Activated CD4-positive, CD25-positive, alpha-beta regulatory T cell (primary cell): ENCODE measurements around the gene TRAK2.
"Not testable (repeated sequence)": the region's sequence is repeated elsewhere in the genome, so short reads cannot be mapped to it uniquely, and the experiment has no call there.

Experiments used
- DNase-seq, 4 experiments: peaks; one replicate each; lab custom pipeline; 2025; lab: John Stamatoyannopoulos, UW

TRAK2 gene

DNA sequence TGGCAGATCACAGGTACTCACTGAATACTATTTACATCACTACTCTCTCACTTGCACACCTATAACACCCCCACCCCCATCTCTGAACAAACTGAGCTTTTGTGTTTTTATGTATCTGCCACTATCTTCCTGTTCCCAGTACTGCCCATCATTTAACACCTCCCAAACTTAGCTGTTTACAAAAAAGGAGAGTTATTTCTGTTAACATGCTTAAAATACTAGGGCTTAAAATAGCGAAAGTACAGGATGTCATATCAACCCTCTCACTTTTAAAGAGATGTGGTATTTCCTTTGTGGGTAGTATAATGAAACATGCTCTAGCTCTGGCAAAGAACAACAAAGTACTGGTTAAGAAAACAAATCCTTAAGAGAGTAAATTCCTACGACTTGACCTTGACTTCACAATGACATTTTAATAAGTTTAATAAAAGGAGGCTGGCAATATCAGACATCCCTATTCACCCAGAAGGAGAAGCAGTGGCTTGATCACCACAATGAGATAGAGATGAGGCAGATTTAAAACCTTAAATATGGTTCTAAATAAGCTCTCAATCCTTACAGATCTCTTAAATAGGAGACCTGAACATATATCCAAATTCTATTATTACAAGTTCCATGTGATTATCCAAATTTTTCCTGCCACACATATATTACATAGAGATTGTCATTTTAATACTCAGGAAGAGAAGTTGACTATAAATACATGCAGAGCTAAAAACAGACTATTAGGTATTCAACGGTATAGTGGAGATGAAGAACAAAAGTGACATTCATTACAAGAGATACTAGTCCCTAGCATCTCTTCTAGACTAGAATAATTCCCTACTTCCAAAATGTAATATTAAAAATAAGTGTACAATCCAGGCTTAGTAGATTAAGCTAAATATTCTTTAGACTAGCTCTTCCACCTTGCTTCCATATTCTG is 36.9 kb downstream of the TRAK2 start:
- DNase-seq, result no peak

DNA sequence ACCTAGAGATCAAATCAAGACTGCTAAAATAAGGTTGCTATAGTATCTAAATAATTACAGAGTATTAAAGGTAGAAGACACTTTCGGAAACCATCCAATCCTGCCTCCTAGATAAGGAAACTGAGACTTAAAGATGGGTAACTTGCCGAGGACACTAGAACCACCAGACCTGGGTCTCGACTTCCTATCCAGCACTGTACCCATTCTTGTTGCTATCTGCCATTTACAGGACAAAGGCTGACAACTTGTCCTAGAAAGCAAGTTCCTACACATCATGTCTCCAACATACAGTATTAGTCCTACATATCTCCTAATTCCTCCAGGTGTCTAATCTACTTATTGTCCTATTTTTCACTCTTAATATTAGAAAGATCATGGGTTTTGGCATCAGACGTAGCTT is 37.7 kb downstream of the TRAK2 start:
- no peak for DNase-seq

DNA sequence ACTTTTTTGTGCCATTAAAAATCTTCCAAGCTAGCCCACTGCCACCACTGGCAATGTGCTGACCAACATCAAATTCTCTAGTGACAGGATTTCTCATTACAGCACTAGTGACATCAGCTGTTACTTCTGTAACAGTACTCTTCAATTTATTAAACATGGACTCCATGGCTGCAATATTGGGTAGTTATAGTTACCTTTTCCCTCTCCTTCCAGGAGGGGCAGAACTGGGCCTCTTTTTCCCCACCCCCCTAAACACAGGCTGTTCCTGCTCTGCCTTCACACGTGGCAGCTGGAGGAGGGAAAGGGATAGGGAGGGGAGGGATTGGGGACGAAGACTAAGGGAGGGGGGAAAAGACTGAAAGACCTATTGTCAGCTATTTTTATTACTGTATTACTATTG is 38.1 kb downstream of the TRAK2 start:
- DNase-seq, result no peak

DNA sequence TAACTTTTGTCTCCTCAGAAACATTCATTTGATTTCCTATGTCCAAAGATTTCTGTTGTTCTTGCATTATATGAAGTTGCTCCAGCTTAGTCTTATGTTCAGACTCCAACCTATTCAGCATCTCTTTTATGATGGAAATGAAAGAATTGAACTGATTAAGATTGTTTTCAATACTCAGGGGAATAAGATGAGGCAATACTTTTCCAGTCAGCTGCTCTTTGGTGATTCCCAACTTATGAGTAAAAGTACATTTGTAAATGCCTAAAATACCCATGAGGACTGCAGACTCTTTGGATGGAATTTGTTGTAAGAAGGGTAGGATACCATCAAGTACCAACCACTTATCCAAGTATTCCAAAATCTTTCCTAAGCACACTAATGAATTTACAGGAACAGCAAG is 39.8 kb downstream of the TRAK2 start:
- no peak for DNase-seq

DNA sequence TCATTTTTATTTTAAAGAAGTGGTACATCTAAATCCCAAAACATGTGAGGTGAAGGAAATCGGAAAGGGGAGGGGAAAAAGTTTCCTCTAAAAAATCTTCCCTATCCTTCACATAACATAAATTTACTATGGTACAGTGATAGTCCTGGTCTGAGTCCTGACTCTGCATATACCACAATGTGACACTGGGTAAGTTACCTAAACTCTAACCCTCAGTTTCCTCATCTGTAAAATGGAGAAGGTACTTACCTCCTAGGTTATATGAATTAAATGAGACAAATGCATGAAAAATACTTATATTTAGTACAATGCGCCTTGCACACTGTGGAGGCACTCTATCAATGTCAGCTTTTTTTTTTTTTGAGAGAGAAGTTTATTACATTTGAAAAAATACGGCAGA is 42.3 kb downstream of the TRAK2 start:
- DNase-seq, result no peak

DNA sequence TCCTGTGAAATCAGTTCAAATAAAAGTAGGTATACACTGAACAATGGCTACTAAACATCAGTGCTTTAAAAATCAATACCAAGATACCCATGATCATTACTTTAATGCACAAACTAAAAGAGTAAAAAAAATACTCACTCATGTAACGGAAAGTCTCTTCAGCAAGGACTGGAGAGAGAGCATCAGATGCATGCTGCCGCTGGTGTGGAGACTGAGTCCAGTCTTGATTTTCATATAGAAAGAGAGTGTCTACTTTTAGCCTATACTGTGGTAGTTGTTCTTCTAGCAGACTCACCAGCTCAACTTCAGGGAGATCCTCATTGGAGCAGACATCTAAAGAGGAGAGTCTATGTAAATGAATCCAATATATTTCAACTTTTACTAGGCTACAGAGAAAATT is 44.0 kb downstream of the TRAK2 start:
- no peak for DNase-seq

DNA sequence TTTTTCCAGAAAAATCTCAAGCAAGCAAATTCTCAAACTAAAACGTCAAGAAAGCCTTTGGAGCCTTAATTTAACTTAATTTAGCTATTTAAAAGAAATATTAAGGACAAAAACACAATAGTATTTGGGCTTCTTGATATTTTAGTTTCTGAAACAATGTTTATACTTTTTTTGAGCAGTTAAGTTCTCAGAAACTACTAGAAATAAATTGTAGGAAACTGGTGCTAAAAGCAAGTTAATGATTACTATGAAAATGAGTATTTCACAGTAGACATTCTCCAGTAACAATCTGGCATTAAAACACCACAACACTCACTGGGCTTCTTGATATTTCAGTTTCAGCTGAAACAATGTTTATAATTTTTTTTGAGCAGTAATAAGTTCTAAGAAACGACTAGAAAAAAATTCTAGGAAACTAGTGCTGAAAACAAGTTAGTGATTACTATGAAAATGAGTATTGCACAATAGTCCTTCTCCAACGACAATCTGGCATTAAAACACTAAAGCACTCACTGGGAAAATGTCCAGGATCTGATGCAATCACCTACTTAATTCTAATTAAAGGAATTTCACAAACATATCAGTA is 45.1 kb downstream of the TRAK2 start:
- no peak for DNase-seq

DNA sequence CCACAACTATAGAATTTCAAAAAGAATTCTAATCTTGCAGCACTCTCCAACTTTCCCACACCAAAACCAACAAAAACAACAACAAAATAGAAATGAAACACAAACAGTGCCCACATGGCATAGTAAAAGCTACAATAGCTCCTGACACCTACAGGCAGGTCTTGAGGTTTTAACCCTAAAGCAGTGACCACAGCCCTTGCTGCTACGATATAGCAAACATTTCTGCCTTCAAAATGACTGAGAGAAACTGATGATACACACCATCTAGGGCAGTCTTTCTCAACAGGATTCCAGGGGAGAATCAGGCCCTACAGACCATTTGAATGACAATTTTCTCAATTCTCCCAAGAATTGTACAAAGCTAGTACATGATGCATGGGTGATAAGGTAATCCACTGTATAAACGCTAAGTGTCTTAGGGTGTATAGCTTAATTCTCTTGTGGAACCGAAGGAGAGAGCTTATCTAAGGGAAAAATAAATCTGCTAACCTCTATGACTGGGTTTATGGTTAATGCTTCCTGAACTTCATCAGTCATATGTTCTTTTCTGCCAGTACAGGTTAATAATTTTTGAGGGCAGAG is 46.5 kb downstream of the TRAK2 start:
- DNase-seq, result no peak

DNA sequence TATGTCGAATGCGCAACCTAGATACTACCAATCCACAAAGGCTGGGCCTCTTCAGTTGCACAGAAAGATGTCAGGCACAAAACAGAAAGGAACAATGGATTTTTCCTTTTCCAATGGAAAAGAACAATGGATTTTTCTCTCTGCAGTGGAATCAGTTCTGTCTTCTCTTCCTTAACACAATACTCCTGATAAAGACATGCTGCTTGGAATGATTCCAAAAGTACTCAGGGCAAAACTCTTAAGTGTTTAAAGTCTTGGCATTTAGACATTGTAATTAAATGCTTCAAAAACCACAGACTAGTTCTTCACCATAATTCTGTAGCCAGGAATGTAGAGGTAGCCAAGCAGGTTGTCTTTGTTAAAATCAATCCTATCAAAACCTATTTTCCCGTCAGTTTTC is 47.4 kb downstream of the TRAK2 start:
- no peak for DNase-seq

DNA sequence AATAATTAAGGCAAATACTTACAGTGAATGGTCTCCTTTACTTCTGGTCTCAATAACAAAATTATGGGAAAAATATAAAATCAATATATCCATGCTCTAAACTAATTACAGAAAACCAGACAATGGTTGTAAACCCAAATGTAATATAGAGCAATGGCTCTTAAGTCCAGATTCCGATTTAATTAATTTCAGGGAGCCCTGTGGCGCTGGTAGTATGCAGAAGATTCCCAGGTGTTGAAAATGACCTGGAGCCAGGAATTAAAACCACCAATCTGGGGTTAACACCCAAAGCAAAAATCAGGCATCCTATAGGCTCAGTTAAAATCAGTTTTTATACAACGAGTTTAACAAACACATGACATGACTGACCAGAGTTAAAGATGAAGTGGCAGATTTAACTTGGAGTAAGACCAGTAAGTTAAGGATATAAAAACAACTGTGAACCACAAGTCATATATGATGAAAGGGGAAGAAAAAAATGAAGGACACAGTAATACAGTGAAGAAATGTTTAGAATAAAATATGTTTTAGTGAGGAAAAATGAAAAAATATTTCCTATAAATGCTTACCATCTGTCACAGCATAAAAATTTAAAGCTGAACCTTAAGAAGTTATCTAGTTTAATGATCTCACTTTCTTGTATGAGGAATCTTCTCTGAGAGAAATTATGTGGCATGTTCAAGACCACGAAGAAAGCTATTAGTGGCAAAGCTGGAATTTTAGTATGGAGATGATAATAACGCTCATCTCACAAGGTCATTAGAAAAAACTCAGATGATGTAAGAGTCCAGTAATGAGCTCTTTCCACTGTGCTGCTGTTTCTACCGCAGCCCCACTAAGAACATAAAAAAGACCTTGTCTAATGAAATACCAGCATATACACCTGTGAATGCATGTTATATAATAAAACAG is 48.4 kb downstream of the TRAK2 start:
- no peak for DNase-seq

DNA sequence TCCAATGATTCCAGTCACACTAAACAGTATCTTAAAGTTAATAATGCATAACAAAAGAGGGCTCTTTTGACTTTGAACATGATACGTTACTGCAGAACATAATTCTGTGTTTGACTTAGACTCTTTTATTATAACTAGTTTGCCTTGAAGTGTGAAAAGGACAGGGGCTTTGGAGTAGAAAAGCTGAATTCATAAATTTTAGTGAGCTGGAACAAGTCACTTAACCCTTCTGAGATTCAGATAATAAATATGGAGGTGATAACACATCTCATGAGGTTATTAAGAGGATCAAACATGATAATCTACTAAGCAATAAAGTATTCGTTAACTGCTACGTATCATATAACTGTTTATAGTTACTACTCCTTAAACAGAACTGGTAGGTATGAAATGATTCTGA is 49.4 kb downstream of the TRAK2 start:
- DNase-seq, result no peak

DNA sequence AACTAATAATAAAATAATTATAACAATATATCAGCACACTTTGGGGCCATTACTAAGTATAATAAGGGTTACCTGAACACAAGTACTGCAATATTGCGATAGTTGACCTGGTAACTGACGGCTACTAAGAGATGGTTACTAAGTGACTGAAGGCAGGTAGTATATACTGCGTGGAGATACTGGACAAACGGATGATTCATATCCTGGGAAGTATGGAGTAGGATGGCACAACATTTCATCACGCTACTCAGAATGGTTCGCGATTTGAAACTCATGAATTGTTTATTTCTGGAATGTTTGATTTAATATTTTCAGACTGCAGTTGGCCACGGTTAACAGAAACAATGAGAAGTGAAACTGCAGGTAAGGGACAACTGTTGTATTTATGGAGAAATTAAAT is 54.7 kb downstream of the TRAK2 start:
- DNase-seq, result no peak

DNA sequence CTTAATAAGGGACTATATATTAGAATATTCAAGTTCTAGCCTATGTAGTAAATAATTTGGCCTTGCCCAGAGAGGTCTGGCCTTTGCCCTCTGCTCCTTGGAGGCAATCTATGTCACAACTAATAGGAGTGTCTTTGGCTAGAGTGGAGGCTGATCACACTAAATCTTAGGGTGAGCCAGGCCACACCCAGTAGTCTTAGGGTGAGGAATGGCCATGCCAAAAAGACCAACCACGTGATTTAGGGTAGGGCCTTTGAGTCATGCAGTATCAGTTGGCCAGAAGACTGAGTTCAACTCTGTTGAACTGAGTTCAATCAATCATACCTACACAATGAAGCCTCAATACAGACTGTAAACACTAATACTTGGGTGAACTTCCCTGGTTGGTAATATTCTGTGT is 68.1 kb downstream of the TRAK2 start:
- no peak for DNase-seq

DNA sequence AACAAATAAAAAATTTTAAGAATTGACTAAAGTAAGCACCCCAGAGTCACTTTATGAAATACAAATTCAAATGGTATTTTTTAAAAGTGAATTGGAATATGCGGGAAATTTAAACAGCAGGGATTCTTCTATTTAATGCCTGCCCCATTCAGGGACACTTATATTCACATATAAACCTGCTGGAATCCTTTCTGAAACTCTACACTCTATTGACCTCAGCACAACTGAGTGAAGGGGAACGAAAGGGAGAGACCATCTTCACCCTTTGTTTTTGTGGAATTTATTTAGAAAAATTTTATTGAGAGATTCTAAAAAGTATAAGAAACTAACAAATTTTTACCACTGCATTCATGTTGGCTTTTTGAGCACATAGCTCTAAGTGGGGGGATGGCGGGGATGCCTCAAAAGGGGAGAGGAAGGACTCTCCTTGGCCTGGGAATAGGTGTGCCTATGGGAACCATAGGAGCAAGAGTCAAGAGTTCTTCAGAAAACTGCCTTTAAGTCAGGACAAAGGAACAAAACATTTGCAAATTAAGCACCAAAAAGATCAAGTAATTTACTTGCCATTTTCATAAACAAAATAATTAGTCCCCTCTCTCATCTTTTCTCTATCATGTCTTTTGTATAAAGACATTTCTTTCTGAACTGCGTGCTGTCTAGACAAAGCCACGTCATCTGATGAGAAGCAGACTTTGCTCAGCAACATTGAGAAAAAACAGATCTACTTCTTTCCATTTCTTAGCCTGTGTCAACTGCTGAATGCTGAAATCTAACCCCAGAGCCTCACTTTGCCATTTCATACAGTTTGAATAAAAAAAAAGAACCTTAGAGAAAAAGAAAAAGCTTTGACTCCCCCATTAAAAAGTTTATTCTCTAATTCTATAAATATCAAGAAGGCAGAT is 72.5 kb downstream of the TRAK2 start:
- DNase-seq, result no peak

DNA sequence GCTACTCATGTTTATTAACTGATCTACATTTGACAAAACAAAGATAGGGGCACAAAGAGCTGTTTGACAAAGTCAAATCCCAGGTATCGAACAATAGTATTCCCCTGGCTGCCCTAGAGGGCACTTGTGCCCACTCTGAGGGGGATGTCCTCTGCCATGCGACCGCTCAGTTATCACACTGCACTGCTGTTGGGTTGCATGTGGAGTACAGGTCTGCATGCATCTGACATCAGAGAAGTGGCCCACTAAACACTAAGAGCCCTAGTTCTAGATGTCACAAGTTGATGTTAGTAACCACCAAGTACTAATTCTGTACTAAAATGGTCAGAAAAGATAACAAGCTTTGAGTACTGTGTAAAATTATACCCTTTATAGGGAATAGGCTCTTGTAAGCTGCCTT is 74.0 kb downstream of the TRAK2 start:
- no peak for DNase-seq

DNA sequence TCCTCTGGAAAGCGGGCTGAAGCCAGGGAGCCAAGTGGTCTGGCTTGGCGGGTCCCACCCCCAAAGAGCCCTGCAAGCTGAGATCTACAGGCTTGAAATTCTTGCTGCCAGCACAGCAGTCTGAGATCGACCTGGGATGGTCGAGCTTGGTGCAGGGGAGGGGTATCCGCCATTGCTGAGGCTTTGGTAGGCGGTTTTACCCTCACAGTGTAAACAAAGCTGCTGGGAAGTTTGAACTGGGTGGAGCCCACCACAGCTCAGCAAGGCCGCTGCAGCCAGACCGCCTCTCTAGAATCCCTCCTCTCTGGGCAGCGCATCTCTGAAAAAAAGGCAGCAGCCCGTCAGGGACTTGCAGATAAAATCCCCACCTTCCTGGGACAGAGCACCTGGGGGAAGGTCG is 81.5 kb downstream of the TRAK2 start:
- no peak for DNase-seq

DNA sequence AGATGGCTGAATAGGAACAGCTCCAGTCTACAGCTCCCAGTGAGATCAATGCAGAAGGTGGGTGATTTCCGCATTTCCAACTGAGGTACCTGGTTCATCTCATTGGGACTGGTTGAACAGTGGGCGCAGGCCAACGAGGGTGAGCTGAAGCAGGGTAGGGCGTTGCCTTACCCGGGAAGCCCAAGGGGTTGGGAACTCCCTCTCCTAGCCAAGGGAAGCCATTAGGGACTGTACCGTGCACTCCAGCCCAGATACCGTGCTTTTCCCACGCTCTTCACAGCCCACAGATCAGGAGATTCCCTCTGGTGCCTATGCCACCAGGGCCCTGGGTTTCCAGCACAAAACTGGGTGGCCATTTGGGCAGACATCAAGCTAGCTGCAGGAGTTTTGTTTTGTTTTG is 81.9 kb downstream of the TRAK2 start:
- DNase-seq, result not testable (repeated sequence)

DNA sequence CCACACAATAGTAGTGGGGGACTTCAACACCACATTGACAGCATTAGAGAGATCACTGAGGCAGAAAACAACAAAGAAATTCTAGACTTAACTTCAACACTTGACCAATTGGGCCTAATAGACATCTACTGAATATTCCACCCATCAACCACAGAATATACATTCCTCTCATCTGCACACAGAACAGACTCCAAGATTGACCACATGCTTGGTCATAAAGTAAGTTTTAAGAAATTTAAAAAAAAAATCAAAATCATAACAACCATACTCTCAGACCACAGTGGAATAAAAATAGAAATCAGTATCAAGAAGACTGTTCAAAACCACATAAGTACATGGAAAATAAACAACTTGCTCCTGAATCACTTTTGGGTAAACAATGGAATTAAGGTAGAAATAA is 85.1 kb downstream of the TRAK2 start:
- no peak for DNase-seq

DNA sequence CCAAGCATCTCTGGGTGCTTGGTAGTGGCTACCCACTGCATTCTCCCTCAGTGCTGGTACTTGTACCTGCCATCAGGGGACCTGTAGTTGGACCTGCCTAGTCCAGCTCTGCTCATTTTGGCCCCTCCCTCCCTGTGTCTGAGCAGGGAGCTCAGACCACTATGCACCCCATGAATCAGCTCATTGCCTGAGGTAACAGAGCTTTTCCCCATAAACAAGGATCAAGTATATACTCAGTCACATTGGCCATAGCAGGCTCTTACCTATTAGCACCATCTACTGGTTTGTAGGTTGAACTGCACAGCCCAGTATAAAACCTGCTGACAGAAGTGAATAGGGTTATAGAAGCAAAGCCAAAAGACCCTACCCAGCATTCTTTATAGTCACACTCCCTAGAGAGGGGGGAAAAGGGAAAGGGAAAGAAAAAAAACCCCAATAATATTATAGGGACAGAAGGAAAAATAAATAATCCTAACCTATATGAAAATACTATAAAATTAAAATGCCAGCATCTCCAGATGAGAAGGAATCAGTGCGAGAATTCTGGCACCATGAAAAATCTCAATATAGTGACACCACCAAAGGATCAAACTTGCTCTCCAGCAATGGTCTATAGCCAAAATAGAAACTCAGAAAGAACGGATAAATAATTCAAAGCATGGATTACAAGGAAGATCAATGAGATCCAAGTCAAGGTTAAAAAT is 87.2 kb downstream of the TRAK2 start:
- no peak for DNase-seq

DNA sequence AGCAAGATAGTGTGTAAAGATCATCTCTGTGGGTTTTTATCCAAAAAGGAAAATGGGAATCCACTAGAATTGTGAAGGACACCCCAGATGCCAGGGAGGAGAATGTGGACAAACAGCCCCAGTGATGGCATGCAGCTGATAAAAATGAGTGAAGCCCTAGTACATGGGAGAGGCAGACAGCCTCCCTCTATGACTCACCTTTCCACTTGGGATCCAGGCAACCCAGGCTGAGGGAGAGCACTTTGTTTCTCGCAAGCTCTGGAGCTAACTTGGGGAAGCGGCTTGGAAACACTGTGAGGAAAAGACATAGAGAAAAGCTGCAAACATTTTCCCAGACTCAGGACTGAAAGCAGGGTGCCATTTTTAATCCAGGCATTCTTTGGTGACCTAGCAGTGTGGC is 88.9 kb downstream of the TRAK2 start:
- DNase-seq, result no peak
